DND-41 (cell line): Measurements from ENCODE around the gene ABCC8.

ENCODE experiments used
- ATAC-seq: fragments of 200-7000 bp; cut with Tn5 transposase; 3 replicates; pipeline ENCODE4 v1.9.1; 2021; ENCODE audit warnings: low read depth; ENCODE audit not compliant: insufficient read depth
- DNase-seq: peaks from one replicate; pipeline ENCODE4 v3.0.0-alpha.2; 2020
- H2AFZ ChIP-seq: 2 replicates; pipeline ENCODE4 v1.6.0; 2012; ENCODE audit warnings: low read depth, low read length
- H3K27ac ChIP-seq: 2 replicates; pipeline ENCODE4 v1.5.1; 2012; ENCODE audit warnings: low read length, inconsistent platforms
- H3K27me3 ChIP-seq: fragments of 200-600 bp; sonication (generic); 2 replicates; pipeline ENCODE4 v1.6.0; 2012; ENCODE audit warnings: low read length, mild to moderate bottlenecking, inconsistent platforms; ENCODE audit not compliant: insufficient read depth, poor library complexity
- H3K36me3 ChIP-seq: 2 replicates; pipeline ENCODE4 v1.5.1; 2012; ENCODE audit warnings: low read length, inconsistent platforms; ENCODE audit not compliant: insufficient read depth
- H3K4me1 ChIP-seq: 2 replicates; pipeline ENCODE4 v1.5.1; 2012; ENCODE audit warnings: mild to moderate bottlenecking, low read length; ENCODE audit not compliant: insufficient read depth
- H3K4me2 ChIP-seq: 2 replicates; pipeline ENCODE4 v1.6.0; 2012; ENCODE audit warnings: mild to moderate bottlenecking, moderate library complexity, low read length, inconsistent platforms; ENCODE audit not compliant: insufficient read depth
- H3K4me3 ChIP-seq, 2 experiments: fragments of 200-600 bp in 1 of 2; shearing (Covaris generic) in 1 of 2; 2 replicates each; pipeline ENCODE4 v1.5.1; 2012 to 2016; ENCODE audit warnings: inconsistent platforms in 2 of 2, low read length in 2 of 2, mild to moderate bottlenecking in 2 of 2, low read depth in 1 of 2, moderate library complexity in 1 of 2
- H3K79me2 ChIP-seq: 2 replicates; pipeline ENCODE4 v1.6.0; 2012; ENCODE audit warnings: low read length, inconsistent platforms; ENCODE audit not compliant: insufficient read depth
- H3K9ac ChIP-seq: 2 replicates; pipeline ENCODE4 v1.6.0; 2012; ENCODE audit warnings: low read depth, mild to moderate bottlenecking, inconsistent platforms, low read length, moderate library complexity
- H3K9me3 ChIP-seq: 2 replicates; pipeline ENCODE4 v1.5.1; 2012; ENCODE audit warnings: low read length, moderate library complexity, mild to moderate bottlenecking, inconsistent platforms; ENCODE audit not compliant: insufficient read depth, severe bottlenecking
- H4K20me1 ChIP-seq: 2 replicates; pipeline ENCODE4 v1.6.0; 2012; ENCODE audit warnings: low read length; ENCODE audit not compliant: insufficient read depth
- EZH2 ChIP-seq: IDR thresholded peaks from 3 replicates; pipeline ENCODE4 v1.6.1; 2012; ENCODE audit warnings: borderline replicate concordance, low read depth, mild to moderate bottlenecking, moderate library complexity, low read length, inconsistent platforms; ENCODE audit not compliant: severe bottlenecking
- TF ChIP-seq, protein P1 (sequence below): IDR thresholded peaks from 2 replicates; pipeline ENCODE4 v1.5.1; 2012; ENCODE audit warnings: borderline replicate concordance, low read length, moderate library complexity, mild to moderate bottlenecking; ENCODE audit not compliant: poor library complexity, severe bottlenecking; ENCODE audit errors: extremely low read depth

ABCC8 gene

GRCh38 chr11:17524221-17524620, 47.6 kb upstream of the ABCC8 start:
- ATAC-seq = no peak
- TF ChIP-seq, protein P1, sequence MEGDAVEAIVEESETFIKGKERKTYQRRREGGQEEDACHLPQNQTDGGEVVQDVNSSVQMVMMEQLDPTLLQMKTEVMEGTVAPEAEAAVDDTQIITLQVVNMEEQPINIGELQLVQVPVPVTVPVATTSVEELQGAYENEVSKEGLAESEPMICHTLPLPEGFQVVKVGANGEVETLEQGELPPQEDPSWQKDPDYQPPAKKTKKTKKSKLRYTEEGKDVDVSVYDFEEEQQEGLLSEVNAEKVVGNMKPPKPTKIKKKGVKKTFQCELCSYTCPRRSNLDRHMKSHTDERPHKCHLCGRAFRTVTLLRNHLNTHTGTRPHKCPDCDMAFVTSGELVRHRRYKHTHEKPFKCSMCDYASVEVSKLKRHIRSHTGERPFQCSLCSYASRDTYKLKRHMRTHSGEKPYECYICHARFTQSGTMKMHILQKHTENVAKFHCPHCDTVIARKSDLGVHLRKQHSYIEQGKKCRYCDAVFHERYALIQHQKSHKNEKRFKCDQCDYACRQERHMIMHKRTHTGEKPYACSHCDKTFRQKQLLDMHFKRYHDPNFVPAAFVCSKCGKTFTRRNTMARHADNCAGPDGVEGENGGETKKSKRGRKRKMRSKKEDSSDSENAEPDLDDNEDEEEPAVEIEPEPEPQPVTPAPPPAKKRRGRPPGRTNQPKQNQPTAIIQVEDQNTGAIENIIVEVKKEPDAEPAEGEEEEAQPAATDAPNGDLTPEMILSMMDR = no peak
- TF ChIP-seq EZH2 = no peak
- Histone ChIP-seq H3K27me3 (peaks cover 2% of the 10 kb centered on the region), H4K20me1 (no peaks in the 10 kb centered on the region), H3K9ac (no peak overlapping the region), H3K4me3 (no peak overlapping the region), H3K27ac (no peak overlapping the region), H3K36me3 (no peaks in the 10 kb centered on the region), H3K4me1 (no peaks in the 10 kb centered on the region), H3K4me2 (no peak overlapping the region), H3K79me2 (no peaks in the 10 kb centered on the region), H2AFZ (no peak overlapping the region), H3K9me3 (no peaks in the 10 kb centered on the region)
- DNase-seq = no peak

DNA sequence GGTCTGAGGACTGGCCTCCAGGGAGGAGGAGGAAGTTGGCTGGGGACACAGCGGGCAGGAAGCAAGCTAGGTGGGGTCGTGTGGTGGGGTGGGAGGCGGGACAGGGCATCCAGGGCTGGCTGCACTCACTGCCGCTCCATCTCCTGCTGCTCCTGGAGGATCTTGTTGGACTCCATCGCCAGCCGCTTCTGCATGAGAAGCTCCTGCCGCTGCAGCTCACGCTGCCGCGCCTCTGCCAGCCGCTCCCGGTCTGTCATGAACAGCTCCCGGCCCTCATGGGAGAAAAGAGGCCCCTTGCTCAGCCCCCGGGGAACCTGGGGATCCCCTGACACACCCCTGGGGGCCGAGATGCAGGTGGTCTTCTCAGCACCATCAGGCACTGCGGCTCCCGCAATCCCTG, 46.0 kb upstream of the ABCC8 start:
- H2AFZ ChIP-seq = no peak overlapping the region
- no peak overlapping the region for H3K9ac ChIP-seq
- H3K4me1 ChIP-seq = no peaks in the 10 kb centered on the region
- H4K20me1 ChIP-seq = no peaks in the 10 kb centered on the region
- H3K4me2 ChIP-seq = no peak overlapping the region
- no peaks in the 10 kb centered on the region for H3K9me3 ChIP-seq
- H3K4me3 ChIP-seq = no peak overlapping the region
- peaks cover 2% of the 10 kb centered on the region for H3K27me3 ChIP-seq
- no peaks in the 10 kb centered on the region for H3K79me2 ChIP-seq
- ATAC-seq = no peak
- DNase-seq = no peak
- no peak for TF ChIP-seq EZH2
- TF ChIP-seq, protein P1 = no peak
- H3K27ac ChIP-seq = no peak overlapping the region
- H3K36me3 ChIP-seq = no peaks in the 10 kb centered on the region

DNA sequence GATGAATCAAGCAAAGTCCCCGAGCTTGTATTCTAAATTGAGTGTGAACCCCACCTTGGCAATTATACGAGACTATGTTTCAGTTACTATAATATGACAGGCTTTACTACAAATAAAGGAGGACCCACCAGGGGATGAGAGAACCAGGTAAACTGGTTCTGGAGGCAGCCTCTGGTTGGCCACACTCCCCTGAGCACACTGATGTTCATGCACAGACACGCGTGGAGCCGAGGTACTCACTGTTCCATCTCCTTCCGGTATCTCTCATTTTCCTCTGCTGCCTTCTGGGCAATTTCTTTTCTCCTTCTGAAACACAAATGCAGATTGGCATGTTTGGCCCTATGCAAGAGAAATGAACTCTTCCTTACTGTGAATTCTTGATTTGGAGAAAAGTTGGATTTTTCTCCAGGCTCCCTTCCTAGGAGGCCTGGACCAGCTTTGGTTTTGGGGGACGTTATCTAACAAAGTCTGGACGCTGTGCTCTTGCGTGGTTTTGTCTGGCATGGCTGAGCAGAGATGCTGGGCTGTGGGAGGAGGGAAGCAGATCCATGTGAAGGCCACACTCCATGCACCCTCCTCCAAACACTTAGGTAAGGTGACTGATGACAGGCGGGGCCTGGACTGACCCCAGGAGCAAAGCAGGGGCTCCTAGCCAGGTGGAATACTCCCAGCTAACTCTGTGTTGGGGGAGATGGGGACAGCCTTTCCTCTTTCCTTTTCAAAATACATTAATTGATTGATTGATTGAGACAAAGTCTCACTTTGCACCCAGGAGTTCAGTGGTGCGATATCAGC, 44.7 kb upstream of the ABCC8 start:
- TF ChIP-seq, protein P1 = no peak
- no peak for TF ChIP-seq EZH2
- no peak overlapping the region for H3K9ac ChIP-seq
- H3K4me1 ChIP-seq = no peaks in the 10 kb centered on the region
- H3K4me2 ChIP-seq = no peak overlapping the region
- no peaks in the 10 kb centered on the region for H3K79me2 ChIP-seq
- H3K27ac ChIP-seq = no peak overlapping the region
- H3K36me3 ChIP-seq = no peaks in the 10 kb centered on the region
- no peak overlapping the region for H3K4me3 ChIP-seq
- no peak overlapping the region for H2AFZ ChIP-seq
- no peaks in the 10 kb centered on the region for H3K9me3 ChIP-seq
- DNase-seq (no peak), ATAC-seq (no peak)
- peaks cover 2% of the 10 kb centered on the region for H3K27me3 ChIP-seq
- H4K20me1 ChIP-seq = no peaks in the 10 kb centered on the region
